Activated T-helper 1 cell treated with Interleukin-2 at 50 U/mL for 16 hours (primary cell): ENCODE measurements around the gene ALK.

Experiments
- DNase-seq: peaks from one replicate; pipeline ENCODE4 v3.0.0-alpha.2; 2020; ENCODE audit warnings: low read depth

Gene ALK

GRCh38 chr2:29196792-29197788, 724.3 kb downstream of the ALK start:
- DNase-seq = peak; percentile 53

DNA sequence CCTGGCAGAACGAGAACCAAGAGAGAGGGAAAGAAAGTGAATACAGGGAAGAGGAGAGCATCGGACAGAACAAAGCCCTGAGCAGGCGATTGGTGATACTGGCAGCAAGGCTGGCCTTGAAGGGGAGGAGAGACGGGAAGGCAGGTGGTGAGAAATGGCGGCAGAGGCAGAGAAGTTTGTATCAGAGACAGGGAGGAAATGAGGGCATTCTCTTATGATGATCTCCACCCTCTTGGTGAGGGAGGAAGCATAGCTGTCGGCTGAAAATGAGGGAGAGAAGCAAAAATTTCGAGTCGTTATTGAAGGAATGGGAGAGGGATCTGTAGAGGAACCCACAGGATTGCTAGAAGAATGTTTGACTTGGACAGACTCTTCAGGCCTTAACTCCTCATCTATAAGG, 725.6 kb downstream of the ALK start:
- no peak for DNase-seq

DNA sequence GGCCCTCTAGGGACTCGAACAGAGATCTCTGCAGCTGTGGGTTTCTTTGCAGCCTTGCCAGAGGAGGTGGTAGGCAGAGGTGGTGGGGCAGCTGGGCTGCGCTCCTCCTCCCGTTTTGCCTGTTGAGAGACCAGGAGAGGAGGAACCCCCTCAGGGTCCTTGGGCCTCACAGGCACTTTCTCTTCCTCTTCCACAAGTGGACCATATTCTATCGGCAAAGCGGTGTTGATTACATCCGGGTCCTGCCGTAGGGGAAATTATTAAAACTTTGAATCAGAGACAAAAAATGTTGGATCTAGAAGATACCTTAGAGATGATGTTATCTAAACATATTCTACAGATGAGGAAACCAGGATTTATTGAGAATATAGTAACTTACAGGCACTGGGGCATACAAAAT, 727.7 kb downstream of the ALK start:
- no peak for DNase-seq

- no peak for DNase-seq
Measured at GRCh38 chr2:29193111-29193510, 728.3 kb downstream of the ALK start.

- DNase-seq = no peak
Measured at GRCh38 chr2:29192526-29192925, 728.9 kb downstream of the ALK start.

- no peak for DNase-seq
Measured at GRCh38 chr2:29191817-29192216, 729.6 kb downstream of the ALK start.

GRCh38 chr2:29189052-29189451, 732.3 kb downstream of the ALK start:
- no peak for DNase-seq

DNA sequence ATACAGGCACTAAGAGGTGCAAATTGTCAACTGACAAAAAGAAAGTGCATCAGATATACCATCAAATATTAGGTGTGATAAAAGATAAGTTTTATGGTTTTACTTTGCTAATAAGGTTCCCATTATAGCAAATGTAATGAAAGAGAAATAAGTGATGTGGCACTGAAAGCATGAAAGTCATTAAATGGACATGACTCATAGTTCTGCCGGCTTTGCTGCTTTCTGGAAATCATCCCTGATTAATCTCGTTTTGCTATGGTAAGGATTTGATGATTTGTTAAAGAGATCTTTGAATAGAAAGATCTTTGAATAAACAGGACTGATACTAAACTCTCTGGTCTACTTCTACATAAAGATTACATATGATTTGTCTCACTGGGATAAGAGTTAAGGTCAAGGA, 733.5 kb downstream of the ALK start:
- DNase-seq = no peak

DNA sequence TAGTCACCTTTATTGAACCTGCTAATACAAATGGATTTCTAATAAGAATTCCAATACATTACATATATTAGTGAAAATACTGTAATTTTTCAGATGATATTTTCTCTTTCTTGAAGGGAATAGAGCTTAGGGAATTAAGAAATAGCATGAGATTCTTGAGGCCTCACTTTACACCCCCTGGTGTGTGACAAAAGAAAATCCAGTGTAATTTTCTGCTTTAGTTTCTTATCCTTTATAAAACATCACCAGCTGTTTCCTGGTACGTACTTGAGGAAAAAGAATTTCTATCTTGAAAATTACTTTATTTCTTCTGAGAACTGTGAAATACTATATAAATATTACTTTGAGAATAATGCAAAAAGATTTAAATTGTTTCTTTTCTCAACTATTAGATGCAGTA, 734.6 kb downstream of the ALK start:
- no peak for DNase-seq

GRCh38 chr2:29184531-29184930, 736.9 kb downstream of the ALK start:
- DNase-seq = no peak

DNA sequence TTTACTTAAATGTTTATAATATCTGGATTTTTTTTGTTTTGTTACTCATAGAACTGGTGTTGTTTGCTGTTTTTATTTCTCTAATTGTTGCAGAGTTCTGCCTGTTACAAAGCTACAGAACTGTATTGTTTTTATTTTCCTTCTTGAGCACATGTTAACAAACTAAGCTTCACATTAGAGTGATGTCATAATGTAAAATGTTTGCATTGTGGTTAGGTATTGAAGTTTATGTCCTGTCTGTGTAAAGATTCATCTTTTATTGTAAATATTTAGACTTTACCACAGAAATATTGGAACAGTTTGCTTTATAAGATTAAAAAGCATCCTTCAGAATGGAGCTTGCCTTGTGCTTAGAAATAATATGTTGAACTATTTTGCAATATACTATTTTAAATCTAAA, 738.5 kb downstream of the ALK start:
- no peak for DNase-seq

- no peak for DNase-seq
Measured at GRCh38 chr2:29182334-29182733, 739.1 kb downstream of the ALK start.

- no peak for DNase-seq
Measured at GRCh38 chr2:29175338-29175737, 746.0 kb downstream of the ALK start.

DNA sequence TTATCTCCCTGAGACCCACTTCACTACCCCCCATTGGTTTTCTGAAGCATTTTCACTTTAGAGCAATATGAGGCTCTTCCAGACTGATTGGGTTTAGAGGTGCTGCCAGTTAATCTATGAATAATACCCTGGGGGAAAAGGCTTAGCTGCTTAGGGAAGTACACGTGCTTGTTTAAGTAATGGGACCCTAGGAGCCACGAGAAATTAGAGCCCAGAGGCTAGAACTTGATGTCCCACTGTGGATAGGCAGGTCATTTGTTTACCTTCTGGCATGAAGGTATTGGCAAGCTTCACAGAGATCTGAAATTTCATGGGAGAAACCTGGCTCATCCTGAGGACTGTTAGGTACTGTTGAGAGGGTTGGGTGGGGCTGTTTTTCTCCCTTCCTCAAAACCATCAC, 746.4 kb downstream of the ALK start:
- DNase-seq = no peak

- no peak for DNase-seq
Measured at GRCh38 chr2:29166242-29167039, 754.9 kb downstream of the ALK start.

GRCh38 chr2:29165362-29166241, 755.8 kb downstream of the ALK start:
- DNase-seq = no peak

DNA sequence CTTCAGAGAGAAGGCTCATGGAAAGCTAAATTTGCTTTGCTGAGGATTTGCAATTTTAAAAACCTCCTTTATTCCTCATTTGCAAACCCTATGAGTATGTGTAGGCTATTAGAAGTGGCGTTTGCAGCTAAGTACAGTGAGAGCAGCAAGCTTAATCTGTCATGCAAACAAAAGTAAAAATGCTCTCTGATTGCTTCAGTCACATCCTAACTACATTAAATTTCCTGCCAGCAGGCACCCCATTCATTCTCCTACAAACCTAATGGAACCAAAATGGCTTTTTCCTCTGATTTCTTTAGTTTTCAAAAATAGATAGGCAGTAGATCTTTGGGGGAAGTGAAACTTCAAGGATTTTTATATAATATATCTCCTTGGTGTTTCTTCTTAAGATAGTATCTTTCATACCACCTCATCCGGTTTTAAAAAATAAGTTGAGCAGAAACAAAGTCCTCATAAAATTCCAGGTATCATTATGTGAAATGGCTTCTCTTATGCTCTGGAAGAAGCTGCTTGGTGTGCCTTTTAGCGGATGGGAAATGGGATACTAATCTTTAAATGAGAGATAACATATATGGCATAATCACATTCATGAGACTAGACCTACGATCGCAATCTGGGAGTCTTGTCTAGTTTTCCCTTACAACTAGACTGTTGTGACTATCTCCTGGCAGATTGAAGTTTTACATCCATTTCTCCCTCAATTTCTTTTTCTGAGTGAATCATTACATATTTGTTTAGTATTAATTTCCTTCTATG, 757.1 kb downstream of the ALK start:
- no peak for DNase-seq

- no peak for DNase-seq
Measured at GRCh38 chr2:29162204-29162928, 759.0 kb downstream of the ALK start.

- DNase-seq = no peak
Measured at GRCh38 chr2:29160184-29160583, 761.2 kb downstream of the ALK start.

GRCh38 chr2:29159125-29159524, 762.3 kb downstream of the ALK start:
- DNase-seq = no peak

DNA sequence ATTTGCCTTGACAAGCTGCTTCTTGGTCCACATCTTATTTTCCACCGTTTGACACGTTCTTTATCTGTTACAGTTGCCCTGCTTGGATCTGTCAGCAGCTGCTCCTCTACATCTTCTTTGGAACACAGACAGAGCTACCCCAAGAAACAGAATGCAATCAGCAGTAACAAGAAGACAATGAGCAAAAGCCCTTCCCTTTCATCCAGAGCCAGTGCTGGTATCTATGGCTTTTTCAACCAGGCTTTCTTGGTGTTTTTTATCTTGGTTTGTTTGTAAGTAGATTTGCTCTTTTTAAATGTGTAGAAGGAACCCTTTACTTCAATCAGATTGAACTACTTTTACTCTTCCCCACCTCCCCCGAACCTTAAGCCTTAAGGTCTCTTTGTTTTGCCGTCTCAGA, 764.3 kb downstream of the ALK start:
- DNase-seq = no peak
